RCC 7860 (cell line): ENCODE results near the gene CNOT1.
"Not testable (repeated sequence)": the region's sequence is repeated elsewhere in the genome, so short reads cannot be mapped to it uniquely, and the experiment has no call there.

Experiments
- DNase-seq: peaks from one replicate; pipeline ENCODE4 v3.0.0-alpha.2; 2015; ENCODE audit warnings: low spot score
- FAIRE-seq: peaks from 2 replicates; lab custom pipeline; 2012; peaks lifted over from hg19 to GRCh38; lab: Jason Lieb, UNC

The CNOT1 gene

DNA sequence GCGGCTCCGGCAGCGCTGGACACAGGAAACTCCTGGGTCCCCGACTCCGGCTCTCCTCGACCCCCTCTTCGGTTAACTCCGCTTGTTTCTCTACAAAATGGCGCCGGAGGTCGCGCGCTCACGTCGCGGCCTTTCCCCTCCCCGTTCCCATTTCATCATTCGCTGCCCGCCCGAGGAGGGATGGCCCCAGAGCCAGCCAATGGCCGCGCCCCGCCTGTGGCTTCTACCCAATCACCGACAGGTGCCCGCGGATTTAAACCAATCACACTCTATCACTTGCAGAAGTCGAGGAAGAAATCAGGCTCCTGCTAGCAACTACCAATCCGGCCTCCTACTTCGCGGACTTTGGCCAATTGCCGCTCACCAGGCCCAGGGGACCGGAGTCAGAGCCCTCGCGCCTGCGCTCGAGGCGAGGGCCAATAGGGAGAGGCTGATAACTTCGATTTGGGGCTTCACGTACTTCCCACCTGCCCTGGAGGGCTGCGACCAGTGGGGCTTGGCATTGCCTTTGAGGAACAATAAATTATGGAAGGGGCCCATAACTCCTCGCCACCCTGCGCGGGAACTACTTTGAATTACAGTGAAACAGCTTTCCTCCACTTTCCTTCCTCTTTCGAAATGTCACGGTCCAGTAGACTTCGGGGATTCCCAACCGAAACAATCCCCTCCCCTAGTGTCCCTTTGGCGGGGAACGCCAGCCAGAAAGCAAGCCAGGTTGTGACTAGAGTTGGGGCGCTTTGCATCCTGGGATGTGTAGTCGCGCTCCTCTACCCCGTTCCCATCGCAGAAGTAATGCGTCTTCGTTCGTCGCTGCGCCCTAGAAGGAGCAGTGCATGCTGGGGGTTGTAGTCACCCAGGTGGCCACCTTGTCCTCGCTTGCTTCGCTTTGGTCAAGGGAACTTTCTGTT is at the start of gene CNOT1:
Gene CNOT1 (minus strand): TSS at position 94 of the 908 bp plus-strand sequence. CDS start 30,489 bp downstream, outside the sequence.
- DNase-seq (peak; percentile 99), FAIRE-seq (peak; percentile 91)

DNA sequence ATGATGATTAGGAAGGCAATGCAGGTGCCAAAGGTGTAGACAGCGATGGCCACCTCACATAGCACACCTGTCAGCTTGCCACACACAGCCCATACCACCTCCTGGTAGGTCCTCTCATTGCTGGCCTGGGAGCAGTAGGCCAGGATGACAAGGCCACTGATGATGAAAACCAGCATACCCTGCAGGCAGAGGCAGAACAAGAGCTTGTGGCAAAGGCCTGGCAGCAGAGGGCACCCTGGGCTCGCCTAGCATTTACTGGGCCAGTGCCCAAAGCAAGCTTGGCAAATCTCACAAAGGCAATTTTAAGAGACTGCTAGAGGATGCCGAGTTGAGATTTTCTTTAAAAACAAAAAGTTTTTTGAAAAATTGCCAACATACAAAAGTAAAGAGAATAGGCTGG is 49.1 kb upstream of the CNOT1 start:
- no peak for FAIRE-seq
- DNase-seq: peak; percentile 4

DNA sequence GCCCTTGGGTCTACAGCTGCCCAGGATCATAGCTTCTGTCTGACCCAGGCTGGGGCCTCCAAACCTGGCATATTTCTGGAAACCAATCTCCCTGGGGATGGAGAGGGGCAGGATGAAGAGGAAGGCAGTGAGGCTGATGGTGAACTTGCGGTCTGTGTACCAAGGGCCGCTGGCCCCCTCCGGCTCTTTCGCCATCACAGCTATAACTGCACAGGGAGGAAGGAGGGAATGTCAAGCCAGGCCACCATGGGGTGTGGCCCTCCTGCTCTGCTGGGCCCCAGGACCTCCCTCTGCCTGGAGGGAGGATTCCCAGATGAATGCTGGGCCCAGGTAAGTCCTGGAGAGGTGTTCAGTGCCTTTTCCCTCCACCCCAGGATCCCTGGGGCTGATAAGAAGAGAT is 48.6 kb upstream of the CNOT1 start:
- DNase-seq (no peak), FAIRE-seq (no peak)

DNA sequence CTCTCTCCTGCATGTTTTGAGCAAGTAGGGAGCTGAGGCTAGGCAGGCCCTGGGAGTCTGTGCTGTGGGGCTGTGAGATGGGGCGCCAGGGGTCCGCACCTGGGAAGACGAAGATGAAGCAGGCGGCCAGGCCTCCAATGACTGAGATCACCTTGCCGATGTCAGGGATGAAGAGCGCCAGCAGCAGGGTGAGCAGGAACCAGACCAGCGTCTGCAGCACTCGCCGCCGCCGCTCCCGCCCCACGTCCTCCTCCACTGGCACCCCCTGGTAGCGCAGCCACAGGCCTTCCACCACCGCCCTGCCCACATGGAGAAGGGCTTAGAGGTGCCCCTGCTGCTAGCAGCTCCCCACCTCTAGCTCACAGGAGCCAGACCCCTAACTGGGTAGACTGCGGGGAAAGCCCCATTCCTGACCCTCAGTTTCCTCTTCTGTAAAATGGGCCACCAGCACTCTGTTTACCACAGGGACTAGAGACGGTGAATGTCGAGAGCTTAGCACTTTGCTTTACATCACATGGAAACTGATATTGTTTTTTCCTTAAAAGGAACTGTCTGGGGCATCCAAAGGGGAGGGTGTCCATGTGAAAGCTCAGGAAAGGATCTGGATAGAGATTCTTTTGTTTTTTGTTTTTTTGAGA is 41.4 kb upstream of the CNOT1 start:
- FAIRE-seq (no peak), DNase-seq (no peak)

DNA sequence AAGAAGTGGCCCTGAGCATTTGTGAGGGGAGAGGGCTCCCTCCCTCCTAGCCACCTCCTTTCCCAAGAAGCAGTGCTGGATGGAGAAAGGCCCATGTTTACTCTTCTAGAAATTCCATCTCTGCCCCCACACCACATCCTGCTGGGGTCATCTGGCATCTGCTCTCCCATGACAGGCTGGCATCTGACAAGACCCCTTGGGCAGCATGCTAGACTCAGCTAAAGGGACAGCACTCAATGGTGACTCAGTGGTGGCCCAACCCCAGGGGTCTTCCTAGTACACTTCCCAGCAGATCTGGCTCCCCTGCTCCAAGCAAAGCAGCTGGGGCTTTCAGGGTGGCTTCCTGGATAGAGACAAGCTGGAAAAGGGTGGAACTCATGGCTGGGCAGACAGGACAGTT is 40.6 kb upstream of the CNOT1 start:
- no peak for FAIRE-seq
- peak; percentile 4 for DNase-seq

DNA sequence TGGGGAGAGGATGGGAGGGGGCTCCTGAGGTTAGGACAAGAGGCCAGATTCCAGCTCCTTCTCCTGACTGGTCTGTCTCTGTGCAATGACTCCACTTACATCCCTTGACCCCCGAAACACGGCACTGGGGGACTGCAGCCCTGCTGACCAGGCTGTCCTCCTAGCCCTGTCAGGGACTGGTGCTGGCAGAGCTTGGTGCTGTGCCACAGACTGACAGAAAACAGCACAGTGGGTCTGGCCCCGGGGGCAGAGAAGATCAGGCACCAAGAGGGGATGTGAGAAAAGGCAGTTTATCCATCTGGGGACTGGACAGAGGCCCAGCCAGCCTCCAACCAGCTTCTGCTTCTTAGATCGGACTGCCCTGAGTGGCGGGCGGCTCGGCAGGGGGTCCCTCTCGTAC is 35.6 kb upstream of the CNOT1 start:
- FAIRE-seq: no peak
- DNase-seq: no peak

DNA sequence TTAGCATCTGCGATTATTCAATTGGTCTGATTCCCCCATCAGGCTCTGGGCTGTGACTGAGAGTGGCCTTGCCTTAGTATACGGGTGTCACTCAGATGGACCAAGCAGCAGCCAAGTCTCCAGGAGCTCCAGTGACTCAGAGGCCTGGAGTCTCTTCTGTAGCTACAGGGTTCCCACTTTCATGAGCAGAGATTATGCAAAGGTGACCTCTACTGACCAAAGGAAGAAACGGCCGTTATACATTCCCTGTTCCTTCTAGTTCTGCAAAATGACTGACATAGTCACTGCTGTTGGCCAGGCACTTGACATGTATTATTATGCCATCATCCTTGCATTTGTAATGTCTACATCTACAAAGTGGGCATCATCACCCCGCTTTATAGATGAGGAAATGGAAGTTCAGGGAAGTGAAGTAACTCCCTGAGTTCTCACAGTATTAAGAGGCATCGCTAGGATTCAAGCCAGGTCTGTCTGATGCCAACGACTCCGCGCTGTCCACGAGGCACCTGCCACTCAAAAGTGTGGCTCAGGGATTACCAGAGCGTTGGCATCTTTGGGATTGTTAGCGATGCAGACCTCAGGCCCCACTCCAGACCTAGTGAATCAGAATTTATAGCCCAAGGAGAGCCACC is 31.7 kb upstream of the CNOT1 start:
- DNase-seq: peak; percentile 81
- peak; percentile 84 for FAIRE-seq

DNA sequence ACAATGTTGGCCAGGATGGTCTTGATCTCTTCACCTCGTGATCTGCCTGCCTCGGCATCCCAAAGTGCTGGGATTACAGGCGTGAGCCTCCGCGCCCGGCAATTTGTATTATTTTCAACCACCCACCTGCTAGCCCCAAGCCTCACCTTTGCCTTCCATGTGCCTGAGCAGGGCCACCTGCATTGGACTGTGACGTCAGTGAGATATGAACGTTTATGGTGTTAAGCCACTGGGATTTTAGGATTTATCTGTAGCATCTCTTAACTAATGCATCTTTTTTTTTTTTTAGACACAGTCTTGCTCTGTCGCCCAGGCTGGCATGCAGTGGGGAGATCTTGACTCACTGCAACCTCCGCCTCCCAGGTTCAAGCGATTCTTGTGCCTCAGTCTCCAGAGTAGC is 30.3 kb upstream of the CNOT1 start:
- FAIRE-seq, DNase-seq: not testable (repeated sequence)

DNA sequence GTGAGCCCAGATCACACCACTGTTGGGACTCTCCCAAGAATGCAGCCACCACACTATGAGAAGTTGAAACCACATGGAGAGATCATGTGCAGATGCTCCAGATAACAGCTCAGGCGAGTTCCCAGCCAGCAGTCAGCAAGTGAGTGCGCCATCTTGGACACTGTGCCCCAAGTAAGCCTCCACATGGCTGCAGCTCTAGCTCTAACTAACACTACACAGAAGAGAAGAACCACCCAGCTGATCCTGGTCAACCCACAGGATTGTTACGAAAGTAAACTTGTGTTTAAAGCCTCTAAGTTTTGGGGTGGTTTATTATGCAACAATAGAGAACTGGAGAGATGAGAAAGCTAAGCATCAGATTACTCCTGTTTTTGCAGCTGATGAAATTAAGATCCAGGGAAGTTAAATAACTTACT is 29.2 kb upstream of the CNOT1 start:
- FAIRE-seq (no peak), DNase-seq (no peak)

DNA sequence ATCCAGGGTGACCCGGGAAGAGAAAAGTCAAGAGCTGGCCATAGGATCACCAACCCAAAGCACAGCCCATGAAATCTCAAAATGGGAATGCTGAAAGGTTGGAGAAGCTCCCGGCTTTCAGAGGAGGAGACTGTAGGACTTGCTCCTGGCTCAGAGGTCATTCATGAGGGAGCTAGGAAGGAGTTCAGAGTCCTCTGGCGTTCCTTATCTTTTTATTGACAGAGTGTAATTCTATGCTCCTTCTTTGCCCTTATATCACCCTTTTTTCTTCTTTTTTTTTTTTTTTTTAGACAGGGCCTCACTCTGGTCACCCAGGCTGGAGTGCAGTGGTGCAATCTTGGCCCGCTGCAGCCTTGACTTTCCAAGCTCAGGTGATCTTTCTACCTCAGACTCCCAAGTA is 27.3 kb upstream of the CNOT1 start:
- no peak for FAIRE-seq

DNA sequence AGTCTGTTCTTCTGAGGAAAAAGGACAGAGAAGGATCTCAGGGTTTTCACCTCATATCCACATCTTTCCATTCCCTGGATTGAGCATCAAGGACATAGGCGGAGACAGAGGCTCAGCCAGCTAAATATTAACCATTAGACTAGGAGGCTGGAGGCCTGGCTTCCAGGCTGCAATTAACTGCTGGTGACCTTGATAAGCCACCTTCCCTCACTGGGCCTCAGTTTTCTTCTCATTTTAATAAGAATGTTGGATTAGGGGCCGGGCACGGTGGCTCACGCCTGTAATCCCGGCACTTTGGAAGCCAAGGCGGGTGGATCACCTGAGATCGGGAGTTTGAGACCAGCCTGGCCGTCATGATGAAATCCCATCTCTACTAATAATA is 25.6 kb upstream of the CNOT1 start:
- DNase-seq (no peak), FAIRE-seq (no peak)

More for the DNA sequence above, 27.3 kb upstream of the CNOT1 start:
- no peak for DNase-seq

DNA sequence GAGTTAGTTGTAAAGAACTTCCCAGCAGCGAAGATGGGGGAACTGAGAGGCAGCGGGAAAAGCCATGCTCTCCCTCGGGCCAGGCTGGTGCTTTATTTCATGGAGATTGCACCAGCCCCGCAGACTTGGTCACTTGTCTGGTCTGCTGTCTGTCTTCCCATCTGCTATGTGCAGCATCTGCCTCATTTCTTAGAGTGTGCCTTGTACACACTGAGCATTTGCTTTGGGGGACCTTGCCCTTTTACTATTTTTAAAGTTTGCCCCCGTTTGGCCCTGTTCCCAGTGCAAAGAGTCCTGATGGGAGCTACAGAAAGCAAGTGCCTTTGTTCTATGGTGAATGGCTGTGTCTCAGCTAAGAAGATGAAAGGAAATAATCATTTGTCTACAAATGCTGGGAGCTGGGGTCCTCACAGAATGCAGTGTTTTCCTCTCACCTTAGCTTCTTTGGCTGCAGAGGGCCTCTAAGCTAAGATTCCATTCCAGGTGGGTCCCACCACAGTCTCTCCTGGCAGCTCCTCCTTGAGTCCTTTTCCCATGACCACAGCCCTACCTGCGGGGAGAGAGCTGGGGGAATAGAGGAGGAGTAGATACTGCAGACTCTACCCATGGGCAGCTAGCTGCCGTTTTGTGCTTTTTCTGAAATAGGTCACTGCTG is 25.1 kb upstream of the CNOT1 start:
- DNase-seq (no peak), FAIRE-seq (no peak)

DNA sequence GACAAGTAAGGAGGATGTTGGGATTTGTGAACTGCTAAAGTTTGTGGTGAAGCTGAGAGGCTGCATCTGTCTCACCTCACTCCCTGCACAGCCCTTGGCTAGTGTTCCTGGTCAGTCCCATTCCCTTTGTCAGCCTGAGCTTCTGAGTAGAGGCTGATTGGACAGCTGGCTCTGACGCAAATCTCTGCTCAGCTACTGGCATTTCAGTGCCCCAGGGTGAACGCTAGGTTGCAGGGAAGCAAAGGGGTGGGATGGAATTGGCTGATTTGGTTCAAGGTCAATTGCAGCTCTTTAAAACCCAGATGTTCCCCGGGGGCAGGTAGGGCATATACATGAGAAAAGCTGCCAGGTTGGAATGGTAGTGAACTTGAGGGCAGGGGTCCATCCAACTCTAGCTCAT is 23.1 kb upstream of the CNOT1 start:
- DNase-seq: no peak
- FAIRE-seq: no peak

DNA sequence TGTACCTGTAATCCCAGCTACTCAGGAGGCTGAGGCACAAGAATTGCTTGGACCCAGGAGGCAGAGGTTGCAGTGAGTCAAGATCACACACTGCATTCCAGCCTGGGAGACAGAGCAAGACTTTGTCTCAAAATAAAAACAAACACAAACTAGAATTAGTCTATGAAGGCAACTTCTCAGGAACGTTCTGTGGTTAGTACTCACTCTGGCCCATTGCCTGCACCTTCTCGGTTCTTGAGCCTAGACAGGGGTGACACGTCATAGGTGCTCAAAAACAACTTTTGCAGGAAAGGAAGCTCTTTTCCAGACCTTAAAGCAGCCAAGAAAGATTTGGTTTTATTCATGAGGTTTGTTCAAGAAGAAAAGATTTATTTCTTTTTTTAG is 22.3 kb upstream of the CNOT1 start:
- FAIRE-seq: no peak

DNA sequence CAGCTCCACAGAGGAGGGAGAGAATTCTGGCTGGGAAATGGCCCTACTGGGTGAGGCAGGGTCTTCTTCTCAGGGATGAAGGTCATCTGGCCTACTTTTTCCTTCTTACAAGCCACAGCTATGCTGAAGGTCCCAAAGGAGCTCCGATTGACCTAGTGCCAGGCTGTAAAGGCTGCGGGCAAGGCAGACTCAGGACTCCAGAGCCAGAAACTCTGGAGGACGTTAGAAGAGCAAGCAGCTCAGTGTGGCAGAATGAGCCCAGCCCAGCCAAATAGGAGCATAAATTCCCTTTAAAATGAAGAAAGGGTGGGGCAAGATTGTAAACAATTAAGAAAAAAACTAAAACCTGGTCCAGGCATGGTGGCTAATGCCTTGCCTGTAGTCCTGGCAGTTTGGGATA is 20.1 kb upstream of the CNOT1 start:
- DNase-seq (no peak), FAIRE-seq (no peak)

More for the DNA sequence above, 22.3 kb upstream of the CNOT1 start:
- DNase-seq: no peak

DNA sequence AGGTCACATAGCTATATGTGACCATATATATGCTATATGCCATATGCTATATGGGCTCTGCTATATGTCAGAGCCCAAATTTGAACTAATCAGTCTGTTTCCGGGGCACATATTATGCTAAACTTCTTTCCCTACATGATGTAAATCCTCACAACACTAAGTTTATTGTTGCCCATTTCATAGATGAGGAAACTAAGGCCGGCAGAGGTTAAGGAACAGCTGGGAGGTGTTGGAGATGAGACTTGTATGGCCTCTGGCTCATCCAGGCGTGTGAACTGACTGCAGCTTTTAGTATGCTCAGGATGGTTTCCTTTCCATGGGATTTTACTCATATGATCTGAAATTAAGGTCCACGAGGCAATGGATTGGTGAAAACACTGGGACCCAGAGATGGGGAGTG is 17.5 kb upstream of the CNOT1 start:
- DNase-seq (no peak), FAIRE-seq (no peak)

DNA sequence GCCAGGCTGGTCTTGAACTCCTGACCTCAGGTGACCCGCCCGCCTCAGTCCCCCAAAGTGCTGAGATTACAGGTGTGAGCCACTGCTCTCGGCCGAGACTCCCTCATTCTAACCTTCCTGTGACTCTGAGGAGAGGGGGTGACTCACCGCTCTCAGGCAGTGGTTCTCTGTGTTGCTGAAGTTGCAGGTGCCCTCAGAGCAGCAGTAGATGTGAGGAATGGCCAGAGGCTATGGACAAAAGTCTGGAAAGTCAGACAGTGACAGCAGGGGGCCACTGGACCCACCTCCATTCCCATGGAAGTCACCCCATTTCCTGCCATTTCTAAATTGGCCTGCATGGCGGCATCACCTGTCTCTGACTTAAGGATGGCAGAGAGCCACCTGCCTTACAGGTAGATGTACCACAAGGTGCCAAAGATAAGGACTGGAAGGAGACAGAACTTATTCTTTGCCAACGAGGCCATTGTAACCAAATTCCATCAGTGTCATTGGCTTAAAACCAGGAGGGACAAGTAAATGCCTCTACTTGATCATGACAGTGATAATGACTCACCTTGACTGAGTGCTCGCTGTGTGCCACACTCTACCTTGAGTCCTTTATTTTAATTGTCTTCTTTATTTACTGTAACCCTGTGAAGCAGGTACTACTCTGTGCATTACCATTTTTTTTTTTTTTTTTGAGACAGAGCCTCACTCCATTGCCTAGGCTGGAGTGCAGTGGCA is 15.3 kb upstream of the CNOT1 start:
- no peak for DNase-seq
- no peak for FAIRE-seq

DNA sequence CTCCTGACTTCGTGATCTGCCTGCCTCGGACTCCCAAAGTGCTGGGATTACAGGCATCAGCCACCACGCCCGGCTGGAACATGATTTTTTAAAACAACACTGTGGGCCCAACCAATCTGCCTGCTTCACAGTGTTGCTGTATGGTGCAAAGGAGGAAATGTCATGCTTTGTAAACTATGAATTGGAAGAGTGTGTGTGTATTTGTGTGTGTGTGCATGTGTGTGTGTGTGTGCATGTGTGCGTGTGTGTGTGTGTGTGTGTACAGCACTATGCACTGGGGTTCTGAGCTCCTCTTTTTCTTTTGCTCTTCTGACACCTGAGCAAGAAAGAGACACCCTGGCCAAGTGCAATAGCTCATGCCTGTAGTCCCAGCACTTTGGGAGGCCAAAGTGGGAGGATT is 14.5 kb upstream of the CNOT1 start:
- FAIRE-seq (no peak), DNase-seq (no peak)

DNA sequence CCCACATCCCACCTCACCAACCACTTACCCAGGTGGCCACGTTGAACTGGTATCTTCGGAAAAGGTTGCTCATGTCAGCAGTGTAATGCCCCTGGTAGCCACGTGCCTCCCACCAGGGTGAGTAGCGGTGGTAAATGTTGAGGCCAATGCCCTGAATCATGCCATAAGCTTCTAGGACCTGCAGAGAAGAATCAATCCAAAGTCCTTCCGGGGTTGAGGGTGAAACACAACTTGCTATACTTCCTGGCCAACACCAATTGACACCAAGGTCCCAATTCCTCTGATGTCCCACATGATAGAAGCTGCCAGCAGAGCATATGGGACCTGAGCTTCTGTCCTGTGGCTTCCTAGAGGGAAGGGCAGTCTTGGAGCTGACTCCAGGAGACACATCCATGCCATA is 11.3 kb upstream of the CNOT1 start:
- no peak for FAIRE-seq
- DNase-seq: no peak

DNA sequence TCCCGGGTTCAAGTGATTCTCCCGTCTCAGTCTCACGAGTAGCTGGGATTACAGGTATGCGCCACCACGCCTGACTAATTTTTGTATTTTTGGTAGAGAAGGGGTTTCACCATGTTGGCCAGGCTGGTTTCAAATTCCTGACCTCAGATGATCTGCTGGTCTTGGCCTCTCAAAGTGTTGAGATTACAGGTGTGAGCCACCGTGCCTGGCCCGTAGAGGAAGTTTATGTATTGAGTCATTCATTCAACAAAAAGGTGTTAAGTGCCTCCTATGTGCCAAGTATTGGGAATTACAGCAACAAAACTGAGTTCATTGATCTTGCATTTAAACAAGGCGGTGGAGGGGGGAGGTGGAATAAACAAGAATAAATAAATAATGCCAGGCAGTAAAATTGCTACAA is 10.2 kb upstream of the CNOT1 start:
- no peak for DNase-seq

DNA sequence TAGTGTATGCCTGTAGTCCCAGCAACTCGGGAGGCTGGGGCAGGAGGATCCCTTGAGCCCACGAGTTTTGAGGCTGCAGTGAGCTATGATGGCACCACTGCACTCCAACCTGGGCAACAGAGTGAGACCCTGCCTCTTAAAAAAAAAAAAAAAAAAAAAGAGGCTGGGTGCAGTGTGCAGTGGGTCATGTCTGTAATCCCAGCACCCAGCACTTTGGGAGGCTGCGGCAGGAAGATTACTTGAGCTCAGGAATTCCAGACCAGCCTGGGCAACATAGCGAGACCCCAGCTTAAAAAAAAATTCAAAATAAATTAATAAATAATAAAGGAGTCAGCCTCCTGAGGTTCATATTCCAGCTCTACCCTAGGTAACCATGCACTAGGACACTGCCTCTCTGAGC is 9.6 kb upstream of the CNOT1 start:
- no peak for DNase-seq
- FAIRE-seq: no peak

More for the DNA sequence above, 10.2 kb upstream of the CNOT1 start:
- no peak for FAIRE-seq
